Ovary (tissue), 9 donors: ENCODE data around the gene SNAI3. TPM values are rescaled to one million over a fixed set of nuclear protein-coding genes. Genes with fewer than 3 reads are reported as not detected.

Source experiments
- DNase-seq, 5 donors: peaks; one replicate each; pipeline ENCODE4 v3.0.0-alpha.2; 2019 to 2020
- H3K27ac ChIP-seq, 2 donors: fragments of 200-600 bp; one replicate each; pipeline versions ENCODE4 v1.5.1 to v1.8.0; 2019 to 2022
- H3K27me3 ChIP-seq: fragments of 200-600 bp; one replicate; pipeline ENCODE4 v1.8.0; 2022
- H3K36me3 ChIP-seq: fragments of 200-600 bp; sonication (generic); one replicate; pipeline ENCODE4 v1.5.1; 2019
- H3K4me1 ChIP-seq: one replicate; pipeline ENCODE4 v1.8.1; 2013; ENCODE audit warnings: mild to moderate bottlenecking, moderate library complexity; ENCODE audit not compliant: insufficient read depth
- H3K4me3 ChIP-seq: fragments of 200-600 bp; sonication (generic); one replicate; pipeline ENCODE4 v1.5.1; 2017
- H3K9me3 ChIP-seq, 2 donors: fragments of 200-600 bp in 1 of 2; sonication (generic) in 1 of 2; one replicate each; pipeline versions ENCODE4 v1.5.1 to v1.8.1; 2013 to 2019; ENCODE audit warnings: mild to moderate bottlenecking in 1 of 2, moderate library complexity in 1 of 2
- CTCF ChIP-seq, 3 donors: fragments of 450-650 bp in 2 of 3; fragments of 200-600 bp in 1 of 3; IDR thresholded peaks; one replicate each; pipeline versions ENCODE4 v1.5.1 to v1.8.0; 2016 to 2022; ENCODE audit warnings: antibody characterized with exemption in 3 of 3, mild to moderate bottlenecking in 1 of 3
- EP300 ChIP-seq: sonication (generic); formaldehyde crosslinking; IDR thresholded peaks from one replicate; pipeline ENCODE4 v1.6.1; 2017; ENCODE audit warnings: antibody characterized with exemption
- POLR2A ChIP-seq: fragments of 450-650 bp; IDR thresholded peaks from one replicate; pipeline ENCODE4 v1.6.1; 2017; ENCODE audit warnings: antibody characterized with exemption, mild to moderate bottlenecking, moderate library complexity
- WGBS, 3 donors: extraction: QIAGEN DNeasy Blood & Tissue Kit in 1 of 3; methylation state at CpG; one replicate each; pipeline versions ENCODE4 v1.1.5 to v1.1.7; 2013 to 2017; 5-methylcytosine and 5-hydroxymethylcytosine counted together
- intact Hi-C, 4 donors: fragments of 100-400 bp; cut with DNase I; formaldehyde crosslinking; loops; one replicate each; pipeline versions ENCODE4 v1.11.0 to v1.15.1; 2022 to 2023
- polyA plus RNA-seq, 2 donors: library from polyadenylated mRNA; stranded (reverse); fragments of 200-250 nt in 1 of 2; fragments of 350-450 nt in 1 of 2; fragmentation: Illumina TruSeq in 1 of 2; extraction: RNeasy Lipid Tissue Mini Kit (QIAGEN cat#74804) in 1 of 2; gene quantifications; one replicate each; pipeline ENCODE4 v1.2.3, GENCODE V29; 2013 to 2014
- total RNA-seq, 7 donors: library from RNA; depleted of rRNA in 2 of 7; stranded (reverse); fragments of >200 nt in 2 of 7; fragmentation: NEBNext Ultra II Directional in 3 of 7; extraction: Animal tissue kit (Norgen Biotek cat#: 25700) in 3 of 7; gene quantifications; one replicate each; pipeline versions ENCODE4 v1.1.0 to v1.2.4, GENCODE V29; 2016 to 2023
- donor health status: DM: no; HTN: no; CAD: no; lungs with moderate emphysema.
- donor health status: DM: no; HTN: no; CAD: no.
- donor health status: Bipolar disorder and iron deficiency.
- donor health status: DM: yes; HTN: yes; CAD: no.
- donor health status: DM: no; HTN: no; CAD: no.
- donor health status: DM: yes; HTN: yes; CAD: no.

The SNAI3 gene
- total and polyA plus RNA-seq, 9 donors, result 0.12 to 1.0 (median 0.28) TPM; not detected in 4

DNA sequence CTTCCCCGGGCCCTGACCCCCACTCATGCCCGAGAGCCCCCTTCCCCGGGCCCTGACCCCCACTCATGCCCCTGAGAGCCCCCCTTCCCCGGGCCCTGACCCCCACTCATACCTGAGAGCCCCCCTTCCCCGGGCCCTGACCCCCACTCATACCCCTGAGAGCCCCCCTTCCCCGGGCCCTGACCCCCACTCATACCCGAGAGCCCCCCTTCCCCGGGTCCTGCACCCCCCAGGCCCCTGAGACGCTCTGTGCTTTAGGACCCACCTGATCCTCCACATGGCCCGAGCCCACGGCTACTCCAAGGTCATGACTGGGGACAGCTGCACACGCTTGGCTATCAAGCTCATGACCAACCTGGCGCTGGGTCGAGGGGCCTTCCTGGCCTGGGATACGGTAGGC, 26.7 kb upstream of the SNAI3 start:
- H3K36me3 ChIP-seq, result no peaks in the 10 kb centered on the region
- no peaks in the 10 kb centered on the region for H3K4me1 ChIP-seq
- H3K27ac ChIP-seq, result no peak overlapping the region
- no peak for DNase-seq
- intact Hi-C loops, result no loop called here
- 75 to 80% (median 75%) methylated on average over 1 to 15 of the region's 15 CpGs for WGBS, 3 donors
- no peaks in the 10 kb centered on the region for H3K27me3 ChIP-seq
- H3K4me3 ChIP-seq, result no peak overlapping the region
- H3K9me3 ChIP-seq, result no peaks in the 10 kb centered on the region
- TF ChIP-seq POLR2A (no peak), EP300 (no peak), CTCF (IDR thresholded peaks at IDR 0.05) (no peak)

GRCh38 chr16:88712362-88712979, 26.2 kb upstream of the SNAI3 start:
- no peaks in the 10 kb centered on the region for H3K4me1 ChIP-seq
- no peaks in the 10 kb centered on the region for H3K27me3 ChIP-seq
- H3K4me3 ChIP-seq, result no peak overlapping the region
- no peak overlapping the region for H3K27ac ChIP-seq
- H3K36me3 ChIP-seq, result no peaks in the 10 kb centered on the region
- no peak for DNase-seq
- intact Hi-C loops, result no loop called here
- H3K9me3 ChIP-seq, result no peaks in the 10 kb centered on the region
- TF ChIP-seq POLR2A (no peak), EP300 (no peak), CTCF (IDR thresholded peaks at IDR 0.05) (no peak)
- WGBS, 3 donors, result 76 to 82% (median 77%) methylated on average over 13 to 25 of the region's 25 CpGs

GRCh38 chr16:88711750-88712340, 25.5 kb upstream of the SNAI3 start:
- Histone ChIP-seq H3K36me3 (no peaks in the 10 kb centered on the region), H3K4me1 (peaks cover 2% of the 10 kb centered on the region), H3K27me3 (no peaks in the 10 kb centered on the region), H3K4me3 (no peak overlapping the region), H3K27ac (no peak overlapping the region), H3K9me3 (no peaks in the 10 kb centered on the region)
- 68 to 84% (median 83%) methylated on average over 17 to 18 of the region's 18 CpGs for WGBS, 3 donors
- DNase-seq, result no peak
- intact Hi-C loops, result no loop called here
- TF ChIP-seq CTCF (IDR thresholded peaks at IDR 0.05), result no peak
- TF ChIP-seq EP300, result no peak
- no peak for TF ChIP-seq POLR2A

DNA sequence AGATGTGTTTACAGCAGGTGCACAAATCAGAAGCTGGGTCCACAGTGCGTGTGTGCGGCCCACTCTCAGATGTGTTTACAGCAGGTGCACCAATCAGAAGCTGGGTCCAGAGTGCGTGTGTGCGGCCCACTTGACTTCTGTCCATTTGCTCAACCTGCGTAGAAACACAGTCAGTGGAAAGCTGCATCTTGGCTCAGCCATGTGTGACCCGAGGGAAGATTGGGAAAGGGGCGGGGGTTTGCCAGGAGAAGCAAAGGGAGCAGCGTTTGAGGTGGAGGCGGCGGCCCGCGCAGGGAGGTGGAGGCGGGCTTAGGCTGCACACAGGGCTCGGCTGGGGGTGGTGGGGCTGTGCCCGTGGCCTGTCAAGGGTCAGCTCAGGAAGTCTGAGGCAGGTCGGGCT, 24.2 kb upstream of the SNAI3 start:
- TF ChIP-seq EP300 (no peak), POLR2A (no peak), CTCF (IDR thresholded peaks at IDR 0.05) (no peak)
- intact Hi-C loops, result no loop called here

More for the DNA sequence above, 24.2 kb upstream of the SNAI3 start:
- WGBS, 3 donors, result 64 to 73% (median 65%) methylated on average over 15 to 16 of the region's 16 CpGs
- no peak overlapping the region for H3K4me3 ChIP-seq
- DNase-seq, result no peak
- H3K36me3 ChIP-seq, result no peaks in the 10 kb centered on the region
- peaks cover 3% of the 10 kb centered on the region for H3K4me1 ChIP-seq
- no peaks in the 10 kb centered on the region for H3K9me3 ChIP-seq
- no peak overlapping the region for H3K27ac ChIP-seq
- no peaks in the 10 kb centered on the region for H3K27me3 ChIP-seq
